Trophoblast cell (in vitro differentiated cells and primary cell): ENCODE measurements around the gene CWF19L1.

Experiments
- DNase-seq, 2 donors: peaks; one replicate each; pipeline ENCODE4 v3.0.0-alpha.2; 2016
- H2AFZ ChIP-seq: 2 replicates; pipeline ENCODE4 v1.6.1; 2013; ENCODE audit warnings: low read length, moderate library complexity, mild to moderate bottlenecking; ENCODE audit not compliant: insufficient read depth, poor library complexity
- H2AK5ac ChIP-seq: 2 replicates; pipeline ENCODE4 v1.6.1; 2013; ENCODE audit warnings: mild to moderate bottlenecking, low read length
- H2BK120ac ChIP-seq: 2 replicates; pipeline ENCODE4 v1.6.1; 2013; ENCODE audit warnings: low read length, mild to moderate bottlenecking, moderate library complexity; ENCODE audit not compliant: insufficient read depth, poor library complexity
- H2BK12ac ChIP-seq: 2 replicates; pipeline ENCODE4 v1.6.1; 2013; ENCODE audit warnings: mild to moderate bottlenecking, low read length, moderate library complexity
- H2BK5ac ChIP-seq: 2 replicates; pipeline ENCODE4 v1.6.1; 2013; ENCODE audit warnings: low read length, low read depth, moderate library complexity, mild to moderate bottlenecking; ENCODE audit not compliant: poor library complexity
- H3K14ac ChIP-seq: 2 replicates; pipeline ENCODE4 v1.6.1; 2013; ENCODE audit warnings: mild to moderate bottlenecking, low read length
- H3K18ac ChIP-seq: 2 replicates; pipeline ENCODE4 v1.6.1; 2013; ENCODE audit warnings: mild to moderate bottlenecking, low read length
- H3K23ac ChIP-seq: 2 replicates; pipeline ENCODE4 v1.6.1; 2013; ENCODE audit warnings: low read length
- H3K27ac ChIP-seq: 2 replicates; pipeline ENCODE4 v1.5.1; 2013; ENCODE audit warnings: low read depth, mild to moderate bottlenecking, inconsistent platforms, low read length, moderate library complexity
- H3K27me3 ChIP-seq: 2 replicates; pipeline ENCODE4 v1.6.1; 2013; ENCODE audit warnings: inconsistent platforms, mild to moderate bottlenecking, low read length, moderate library complexity; ENCODE audit not compliant: insufficient read depth
- H3K36me3 ChIP-seq, 2 experiments: 1 replicate in 1 of 2; 2 replicates in 1 of 2; pipeline ENCODE4 v1.6.1; 2013; ENCODE audit warnings: low read length in 2 of 2, mild to moderate bottlenecking in 2 of 2, moderate library complexity in 1 of 2; ENCODE audit not compliant: insufficient read depth in 2 of 2, control insufficient read depth in 1 of 2
- H3K4ac ChIP-seq: 2 replicates; pipeline ENCODE4 v1.6.1; 2013; ENCODE audit warnings: low read depth, mild to moderate bottlenecking, low read length, moderate library complexity
- H3K4me1 ChIP-seq, 2 experiments: 1 replicate in 1 of 2; 2 replicates in 1 of 2; pipeline ENCODE4 v1.6.1; 2013; ENCODE audit warnings: low read length in 2 of 2, mild to moderate bottlenecking in 2 of 2, moderate library complexity in 1 of 2; ENCODE audit not compliant: insufficient read depth in 2 of 2, control insufficient read depth in 1 of 2
- H3K4me2 ChIP-seq: 2 replicates; pipeline ENCODE4 v1.6.1; 2013; ENCODE audit warnings: inconsistent platforms, mild to moderate bottlenecking, low read length, moderate library complexity
- H3K4me3 ChIP-seq: 2 replicates; pipeline ENCODE4 v1.5.1; 2013; ENCODE audit warnings: mild to moderate bottlenecking, low read depth, low read length, inconsistent platforms
- H3K79me1 ChIP-seq: one replicate; pipeline ENCODE4 v1.6.1; 2013; ENCODE audit warnings: low read length
- H3K79me2 ChIP-seq: 2 replicates; pipeline ENCODE4 v1.6.1; 2013; ENCODE audit warnings: low read length, mild to moderate bottlenecking; ENCODE audit not compliant: control insufficient read depth, insufficient read depth, poor library complexity
- H3K9ac ChIP-seq: 2 replicates; pipeline ENCODE4 v1.6.1; 2013; ENCODE audit warnings: mild to moderate bottlenecking, low read length
- H3K9me3 ChIP-seq: 2 replicates; pipeline ENCODE4 v1.6.1; 2013; ENCODE audit warnings: low read depth, mild to moderate bottlenecking, control low read depth, inconsistent platforms, low read length; ENCODE audit not compliant: insufficient read depth
- H4K12ac ChIP-seq: 2 replicates; pipeline ENCODE4 v1.6.1; 2013; ENCODE audit warnings: low read depth, mild to moderate bottlenecking, low read length, moderate library complexity
- H4K8ac ChIP-seq: 2 replicates; pipeline ENCODE4 v1.6.1; 2013; ENCODE audit warnings: low read depth, mild to moderate bottlenecking, low read length, moderate library complexity
- H4K91ac ChIP-seq: one replicate; pipeline ENCODE4 v1.6.1; 2013; ENCODE audit warnings: low read depth, mild to moderate bottlenecking, low read length, moderate library complexity
- WGBS: extraction: QIAGEN DNeasy Blood & Tissue Kit; methylation state at CpG from one replicate; pipeline ENCODE4 v1.1.7; 2013; ENCODE audit warnings: missing lambda C conversion rate; ENCODE audit not compliant: insufficient read length, insufficient coverage; ENCODE audit errors: extremely low coverage; 5-methylcytosine and 5-hydroxymethylcytosine counted together

CWF19L1 gene

DNA sequence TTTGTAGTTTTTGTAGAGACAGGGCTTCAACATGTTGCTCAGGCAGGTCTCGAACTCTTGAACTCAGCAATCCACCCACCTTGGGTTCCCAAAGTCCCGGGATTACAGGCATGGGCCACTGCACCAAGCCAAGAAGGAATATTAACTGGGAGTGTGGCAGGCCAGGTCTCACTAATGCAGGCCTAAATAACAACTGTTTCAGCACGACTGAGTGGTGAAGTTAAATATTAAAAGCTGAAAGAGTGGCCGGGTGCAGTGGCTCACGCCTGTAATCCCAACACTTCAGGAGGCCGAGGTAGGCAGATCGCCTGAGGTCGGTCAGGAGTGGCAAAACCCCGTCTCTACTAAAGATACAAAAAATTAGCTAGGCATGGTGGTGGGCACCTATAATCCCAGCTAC lies 59.2 kb downstream of the CWF19L1 start:
- Histone ChIP-seq H3K4me1 (peaks cover 0 to 1% of the 10 kb centered on the region in 2 experiments), H4K8ac (no peak overlapping the region), H3K27me3 (no peaks in the 10 kb centered on the region), H3K23ac (no peak overlapping the region), H3K4me2 (no peak overlapping the region), H3K4ac (no peak overlapping the region), H3K9me3 (no peaks in the 10 kb centered on the region), H4K91ac (no peak overlapping the region), H2BK12ac (no peak overlapping the region), H2AK5ac (no peak overlapping the region), H3K79me1 (no peaks in the 10 kb centered on the region), H3K14ac (no peak overlapping the region), H4K12ac (no peak overlapping the region), H3K79me2 (no peaks in the 10 kb centered on the region), H3K18ac (no peak overlapping the region), H3K4me3 (no peak overlapping the region), H3K27ac (no peak overlapping the region), H2BK5ac (no peak overlapping the region), H3K36me3 (peaks cover 10 to 15% of the 10 kb centered on the region in 2 experiments), H2AFZ (no peak overlapping the region), H3K9ac (no peak overlapping the region), H2BK120ac (no peak overlapping the region)
- no CpG with 5 or more reads among the region's 9 CpGs for WGBS
- no peak for DNase-seq

DNA sequence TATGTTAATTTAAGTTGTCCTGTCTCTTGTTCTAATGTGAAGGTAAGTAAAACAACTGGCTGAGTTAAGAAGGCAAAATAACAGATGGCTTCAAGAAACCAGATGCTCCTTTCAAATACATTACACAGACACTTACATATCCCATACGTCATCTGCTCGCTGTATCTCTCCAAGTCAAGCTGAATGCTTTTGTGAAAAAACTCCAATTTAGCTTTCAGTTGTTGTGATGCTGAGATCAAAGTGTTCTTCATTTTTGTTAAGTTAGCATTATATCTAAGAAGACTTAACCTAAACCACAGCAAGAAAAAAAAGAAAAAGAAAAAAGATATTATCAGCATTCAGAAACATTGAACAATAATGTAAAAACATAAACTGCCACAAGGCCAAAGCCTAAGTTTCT lies 63.1 kb downstream of the CWF19L1 start:
- no peak overlapping the region for H3K18ac ChIP-seq
- H3K4me3 ChIP-seq = no peak overlapping the region
- no peak overlapping the region for H3K4ac ChIP-seq
- H3K27me3 ChIP-seq = no peaks in the 10 kb centered on the region
- H3K36me3 ChIP-seq = peaks cover 12 to 13% of the 10 kb centered on the region in 2 experiments
- H3K9ac ChIP-seq = no peak overlapping the region
- no peak for DNase-seq
- H3K4me2 ChIP-seq = no peak overlapping the region
- H4K8ac ChIP-seq = no peak overlapping the region
- WGBS = no CpG with 5 or more reads among the region's 2 CpGs
- no peak overlapping the region for H2BK120ac ChIP-seq
- H2BK5ac ChIP-seq = no peak overlapping the region
- H2AK5ac ChIP-seq = no peak overlapping the region
- peaks cover 0 to 1% of the 10 kb centered on the region in 2 experiments for H3K4me1 ChIP-seq
- H3K27ac ChIP-seq = no peak overlapping the region
- H2BK12ac ChIP-seq = no peak overlapping the region
- no peak overlapping the region for H3K14ac ChIP-seq
- H4K91ac ChIP-seq = no peak overlapping the region
- no peaks in the 10 kb centered on the region for H3K79me1 ChIP-seq
- no peaks in the 10 kb centered on the region for H3K9me3 ChIP-seq
- no peak overlapping the region for H4K12ac ChIP-seq
- H3K23ac ChIP-seq = no peak overlapping the region
- H3K79me2 ChIP-seq = no peaks in the 10 kb centered on the region
- H2AFZ ChIP-seq = no peak overlapping the region

DNA sequence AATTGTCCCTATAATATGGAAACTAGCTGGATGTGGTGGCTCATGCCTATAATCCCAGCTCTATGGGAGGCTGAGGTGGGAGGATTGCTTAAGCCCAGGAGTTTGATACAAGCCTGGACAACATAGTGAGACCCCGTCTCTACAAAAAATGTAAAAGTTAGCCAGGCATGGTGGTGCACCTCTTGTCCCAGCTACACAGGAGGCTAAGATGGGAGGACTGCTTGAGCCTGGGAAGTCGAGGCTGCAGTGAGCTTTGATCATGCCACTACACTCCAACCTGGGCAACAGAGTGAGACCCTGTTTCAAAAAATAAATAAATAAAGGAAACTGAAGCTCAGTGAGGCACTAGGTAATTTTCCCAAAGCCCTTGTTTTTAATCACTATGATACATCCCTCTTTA lies 65.9 kb downstream of the CWF19L1 start:
- Histone ChIP-seq H3K36me3 (peaks cover 7 to 15% of the 10 kb centered on the region in 2 experiments), H4K8ac (no peak overlapping the region), H3K18ac (no peak overlapping the region), H3K4me3 (no peak overlapping the region), H4K12ac (no peak overlapping the region), H2BK5ac (no peak overlapping the region), H2AFZ (no peak overlapping the region), H3K14ac (no peak overlapping the region), H3K79me1 (no peaks in the 10 kb centered on the region), H3K27ac (no peak overlapping the region), H3K4me1 (no peaks in the 10 kb centered on the region), H3K4me2 (no peak overlapping the region), H4K91ac (no peak overlapping the region), H2BK120ac (no peak overlapping the region), H3K79me2 (no peaks in the 10 kb centered on the region), H3K4ac (no peak overlapping the region), H3K9ac (no peak overlapping the region), H3K27me3 (no peaks in the 10 kb centered on the region), H3K9me3 (no peaks in the 10 kb centered on the region), H2AK5ac (no peak overlapping the region), H2BK12ac (no peak overlapping the region), H3K23ac (no peak overlapping the region)
- WGBS = no CpG with 5 or more reads among the region's 2 CpGs
- no peak for DNase-seq

DNA sequence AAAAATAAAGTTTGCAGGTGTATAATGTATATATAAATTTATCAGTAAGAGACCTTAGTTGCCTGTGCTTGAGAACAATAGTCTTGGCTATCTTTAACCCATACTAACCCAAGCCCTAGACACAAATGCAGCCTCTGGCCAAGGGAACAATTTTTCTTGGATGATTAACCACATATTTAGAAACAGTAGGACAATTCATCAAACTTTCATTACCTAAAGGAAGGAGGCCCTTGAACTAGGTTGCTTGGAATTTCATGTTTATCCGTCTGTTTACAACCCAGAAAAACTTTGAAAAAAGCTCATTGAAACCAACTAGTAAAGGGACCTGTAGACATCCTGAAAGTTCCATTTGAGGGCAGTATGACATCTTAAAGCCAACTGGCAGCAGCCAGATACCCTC lies 72.7 kb downstream of the CWF19L1 start:
- Histone ChIP-seq H3K23ac (no peak overlapping the region), H4K91ac (no peak overlapping the region), H2BK5ac (no peak overlapping the region), H2BK12ac (no peak overlapping the region), H3K4ac (no peak overlapping the region), H3K27me3 (no peaks in the 10 kb centered on the region), H2BK120ac (no peak overlapping the region), H4K8ac (no peak overlapping the region), H3K9ac (no peak overlapping the region), H4K12ac (no peak overlapping the region), H3K9me3 (no peaks in the 10 kb centered on the region), H3K4me3 (no peak overlapping the region), H3K4me2 (no peak overlapping the region), H3K14ac (no peak overlapping the region), H2AFZ (no peak overlapping the region), H3K79me2 (no peaks in the 10 kb centered on the region), H3K27ac (no peak overlapping the region), H3K79me1 (no peaks in the 10 kb centered on the region), H2AK5ac (no peak overlapping the region), H3K4me1 (no peaks in the 10 kb centered on the region), H3K18ac (no peak overlapping the region), H3K36me3 (peaks cover 6 to 28% of the 10 kb centered on the region in 2 experiments)
- WGBS = no CpG with 5 or more reads among the region's 1 CpG
- no peak for DNase-seq
